SW 1271 (cell line): Measurements from ENCODE around the gene AMZ2.
A peak's percentile ranks its signal among the peaks of the same experiment; 100 is the strongest.
"Not testable (repeated sequence)": the region's sequence is repeated elsewhere in the genome, so short reads cannot be mapped to it uniquely, and the experiment has no call there.

Experiments
- DNase-seq, 2 experiments: peaks; one replicate each; lab custom pipeline; 2025; lab: John Stamatoyannopoulos, UW

AMZ2 gene

GRCh38 chr17:68220786-68221185 is 27.1 kb upstream of the AMZ2 start:
- DNase-seq = not testable (repeated sequence)

- no peak for DNase-seq
These were observed 26.1 kb upstream of the AMZ2 start for GRCh38 chr17:68221786-68222185.

GRCh38 chr17:68222606-68223005 is 25.2 kb upstream of the AMZ2 start:
- DNase-seq = no peak

- DNase-seq = not testable (repeated sequence)
These were observed 22.8 kb upstream of the AMZ2 start for GRCh38 chr17:68225055-68225454.

- DNase-seq = not testable (repeated sequence)
These were observed 19.7 kb upstream of the AMZ2 start for GRCh38 chr17:68228039-68228680.

- no peak for DNase-seq
These were observed 18.8 kb upstream of the AMZ2 start for GRCh38 chr17:68228817-68229570.

- no peak for DNase-seq
These were observed 18.2 kb upstream of the AMZ2 start for GRCh38 chr17:68229619-68230018.

GRCh38 chr17:68231131-68231530 is 16.7 kb upstream of the AMZ2 start:
- DNase-seq = not testable (repeated sequence)

- no peak for DNase-seq
These were observed 16.3 kb upstream of the AMZ2 start for GRCh38 chr17:68231541-68231940.

- DNase-seq = not testable (repeated sequence)
These were observed 15.1 kb upstream of the AMZ2 start for GRCh38 chr17:68232741-68233140.

GRCh38 chr17:68234726-68235335 is 13.0 kb upstream of the AMZ2 start:
- DNase-seq = not testable (repeated sequence)

- DNase-seq = not testable (repeated sequence)
These were observed 12.5 kb upstream of the AMZ2 start for GRCh38 chr17:68235336-68235791.

- not testable (repeated sequence) for DNase-seq
These were observed 10.3 kb upstream of the AMZ2 start for GRCh38 chr17:68237369-68238163.

- DNase-seq = no peak
These were observed 9.5 kb upstream of the AMZ2 start for GRCh38 chr17:68238164-68238870.

- DNase-seq = no peak
These were observed 9.0 kb upstream of the AMZ2 start for GRCh38 chr17:68238871-68239253.

GRCh38 chr17:68239632-68240366 is 8.0 kb upstream of the AMZ2 start:
- DNase-seq = no peak

GRCh38 chr17:68246271-68247028 is 1.4 kb upstream of the AMZ2 start:
- no peak for DNase-seq

GRCh38 chr17:68248199-68248825 is 469 bp downstream of the AMZ2 start:
- DNase-seq = peak; percentile 19 to 46

- DNase-seq = no peak
These were observed 1.0 kb downstream of the AMZ2 start for GRCh38 chr17:68248891-68249290.

GRCh38 chr17:68249354-68249765 is 1.5 kb downstream of the AMZ2 start:
- DNase-seq = no peak
